HEK293 (cell line): Measurements from ENCODE around the gene CRIM1.
A peak's percentile ranks its signal among the peaks of the same experiment; 100 is the strongest.

Experiments
- CTCF ChIA-PET: fragments of 350-600 bp; formaldehyde crosslinking; extraction: SDS; loops from one replicate; lab custom pipeline; 2021; ENCODE audit warnings: antibody characterized with exemption; lab: Yijun Ruan, JAX
- POLR2A ChIA-PET: fragments of 300-600 bp; formaldehyde crosslinking; extraction: SDS; loops from one replicate; lab custom pipeline; 2020; ENCODE audit warnings: antibody characterized with exemption, inconsistent platforms; lab: Yijun Ruan, JAX
- H3K27ac ChIP-seq: fragments of 200-500 bp; sonication (Bioruptor generic); 2 replicates; pipeline ENCODE4 v1.5.1; 2014; ENCODE audit warnings: low read depth, low read length, control low read depth, inconsistent platforms; ENCODE audit errors: extremely low read depth
- H3K36me3 ChIP-seq, 2 experiments: fragments of 200-500 bp in 1 of 2; sonication (Bioruptor generic) in 1 of 2; 1 replicate in 1 of 2; 2 replicates in 1 of 2; pipeline ENCODE4 v1.5.1; 2014 to 2017; ENCODE audit warnings: inconsistent platforms in 2 of 2, low read length in 2 of 2; ENCODE audit not compliant: control insufficient read depth in 2 of 2, insufficient read depth in 1 of 2
- H3K4me1 ChIP-seq: fragments of 200-500 bp; sonication (Bioruptor generic); 2 replicates; pipeline ENCODE4 v1.5.1; 2014; ENCODE audit warnings: mild to moderate bottlenecking, low read length, inconsistent platforms; ENCODE audit not compliant: control insufficient read depth, insufficient read depth
- H3K4me3 ChIP-seq: 2 replicates; pipeline ENCODE4 v1.5.1; 2011; ENCODE audit warnings: low read depth, mild to moderate bottlenecking, control low read depth, low read length, moderate library complexity
- H3K9me3 ChIP-seq: fragments of 200-500 bp; sonication (Bioruptor generic); 2 replicates; pipeline ENCODE4 v1.5.1; 2014; ENCODE audit warnings: low read depth, low read length, inconsistent platforms; ENCODE audit not compliant: control insufficient read depth, insufficient read depth
- AEBP2 ChIP-seq: fragments of 450-650 bp; formaldehyde crosslinking; IDR thresholded peaks from 2 replicates; pipeline ENCODE4 v1.5.1; 2016; ENCODE audit warnings: missing biosample characterization, missing genetic modification characterization, borderline replicate concordance
- EGR2 ChIP-seq: fragments of 450-650 bp; formaldehyde crosslinking; IDR thresholded peaks from 2 replicates; pipeline ENCODE4 v1.5.1; 2016; ENCODE audit warnings: low read depth, missing biosample characterization, missing genetic modification characterization
- GLI2 ChIP-seq: fragments of 450-650 bp; formaldehyde crosslinking; IDR thresholded peaks from 2 replicates; pipeline ENCODE4; 2017; ENCODE audit warnings: missing biosample characterization, missing genetic modification characterization, low read depth, borderline replicate concordance
- IKZF3 ChIP-seq: fragments of 450-650 bp; IDR thresholded peaks from 2 replicates; pipeline ENCODE4 v1.5.0; 2018; ENCODE audit warnings: missing biosample characterization, mild to moderate bottlenecking, missing genetic modification characterization, moderate library complexity
- INSM2 ChIP-seq: fragments of 450-650 bp; formaldehyde crosslinking; IDR thresholded peaks from 2 replicates; pipeline ENCODE4 v1.5.1; 2016; ENCODE audit warnings: missing biosample characterization, missing genetic modification characterization
- OSR2 ChIP-seq: fragments of 450-650 bp; formaldehyde crosslinking; IDR thresholded peaks from 2 replicates; pipeline ENCODE4 v1.5.1; 2016; ENCODE audit warnings: missing biosample characterization, missing genetic modification characterization
- PRDM1 ChIP-seq: fragments of 450-650 bp; formaldehyde crosslinking; IDR thresholded peaks from 2 replicates; pipeline ENCODE4; 2016; ENCODE audit warnings: missing biosample characterization, missing genetic modification characterization
- PRDM10 ChIP-seq: fragments of 450-650 bp; formaldehyde crosslinking; IDR thresholded peaks from 2 replicates; pipeline ENCODE4 v1.5.1; 2016; ENCODE audit warnings: missing biosample characterization, missing genetic modification characterization
- PRDM6 ChIP-seq: fragments of 450-650 bp; formaldehyde crosslinking; IDR thresholded peaks from 2 replicates; pipeline ENCODE4 v1.5.1; 2017; ENCODE audit warnings: missing biosample characterization, missing genetic modification characterization
- REPIN1 ChIP-seq: fragments of 450-650 bp; formaldehyde crosslinking; IDR thresholded peaks from 2 replicates; pipeline ENCODE4 v1.5.1; 2017; ENCODE audit warnings: missing biosample characterization, missing genetic modification characterization, low read depth
- SP7 ChIP-seq: fragments of 450-650 bp; formaldehyde crosslinking; IDR thresholded peaks from 2 replicates; pipeline ENCODE4 v1.5.1; 2016; ENCODE audit warnings: missing biosample characterization, missing genetic modification characterization
- ZNF184 ChIP-seq: fragments of 450-650 bp; IDR thresholded peaks from 2 replicates; pipeline ENCODE4 v1.5.1; 2018; ENCODE audit warnings: missing biosample characterization, mild to moderate bottlenecking, missing genetic modification characterization
- ZNF202 ChIP-seq: fragments of 450-650 bp; formaldehyde crosslinking; IDR thresholded peaks from 2 replicates; pipeline ENCODE4 v1.5.1; 2016; ENCODE audit warnings: missing biosample characterization, missing genetic modification characterization, borderline replicate concordance
- ZNF513 ChIP-seq: fragments of 450-650 bp; IDR thresholded peaks from 2 replicates; pipeline ENCODE4 v1.5.1; 2018; ENCODE audit warnings: missing biosample characterization, missing genetic modification characterization
- ZNF629 ChIP-seq: fragments of 450-650 bp; formaldehyde crosslinking; IDR thresholded peaks from 2 replicates; pipeline ENCODE4 v1.5.1; 2017; ENCODE audit warnings: missing biosample characterization, missing genetic modification characterization
- ZNF660 ChIP-seq: fragments of 450-650 bp; IDR thresholded peaks from 2 replicates; pipeline ENCODE4 v1.5.1; 2018; ENCODE audit warnings: missing biosample characterization, mild to moderate bottlenecking, missing genetic modification characterization
- ZSCAN4 ChIP-seq: fragments of 450-650 bp; formaldehyde crosslinking; IDR thresholded peaks from 2 replicates; pipeline ENCODE4 v1.5.1; 2017; ENCODE audit warnings: missing biosample characterization, missing genetic modification characterization

CRIM1 gene

GRCh38 chr2:36371070-36371874 lies 15.7 kb downstream of the CRIM1 start (continued):
- TF ChIP-seq REPIN1 (tag by site-specific recombination) (no peak), PRDM1 (0 out of 2 replicates have a peak, but pooled peaks have one; percentile 26), EGR2 (tag by site-specific recombination) (0 out of 2 replicates have a peak, but pooled peaks have one; percentile 26), GLI2 (tag by site-specific recombination) (0 out of 2 replicates have a peak, but pooled peaks have one; percentile 14), OSR2 (peak; percentile 48; the same call in 1 of the 2 replicates), ZSCAN4 (no peak), ZNF202 (tag by site-specific recombination) (no peak), AEBP2 (tag by site-specific recombination) (no peak), ZNF184 (tag by site-specific recombination) (no peak)
- TF ChIP-seq, all 188 proteins: peak for 9

GRCh38 chr2:36371928-36372391 lies 16.4 kb downstream of the CRIM1 start:
- no peaks in the 10 kb centered on the region for H3K36me3 ChIP-seq
- TF ChIP-seq ZNF202 (tag by site-specific recombination) (no peak), ZNF629 (tag by site-specific recombination) (0 out of 2 replicates have a peak, but pooled peaks have one; percentile 22), ZNF660 (tag by site-specific recombination) (no peak), INSM2 (tag by site-specific recombination) (0 out of 2 replicates have a peak, but pooled peaks have one; percentile 58), PRDM10 (peak; percentile 54), PRDM6 (tag by site-specific recombination) (peak; percentile 71), OSR2 (peak; percentile 2; the same call in 1 of the 2 replicates), ZNF513 (tag by site-specific recombination) (no peak), IKZF3 (tag by site-specific recombination) (peak; percentile 49; the same call in 1 of the 2 replicates), SP7 (0 out of 2 replicates have a peak, but pooled peaks have one; percentile 22)
- TF ChIP-seq, all 188 proteins: peak for 7
- no peaks in the 10 kb centered on the region for H3K9me3 ChIP-seq
- no peak overlapping the region for H3K27ac ChIP-seq
- H3K4me3 ChIP-seq: no peak overlapping the region
- H3K4me1 ChIP-seq: peaks cover 49% of the 10 kb centered on the region
- ChIA-PET CTCF (interaction anchor here (0.9 to 2.5 kb wide), 5 partner anchors 12 to 88 kb away, joined by 4 to 11 read pairs (median 8); partner anchors contain the start of gene CRIM1), POLR2A (interaction anchor here (1.0 to 1.6 kb wide), 3 partner anchors 8 to 17 kb away, joined by 3 to 10 read pairs (median 3); partner anchors contain the start of gene CRIM1)
